Measurements from ENCODE around the gene MATN1. TPM values are rescaled to one million over a fixed set of nuclear protein-coding genes. Genes with fewer than 3 reads are reported as not detected.

Gene MATN1
- total RNA-seq, 3 donors from 2014 or later, result 2.0 to 2.9 (median 2.3) TPM

GRCh38 chr1:30752651-30752908 lies 29.2 kb upstream of the MATN1 start:
- Mint-ChIP-seq H3K4me3 (peak overlapping the region; percentile 60), H3K4me1 (ENCODE audit: low read depth) (peaks cover 94% of the 10 kb centered on the region), H3K36me3 (ENCODE audit: insufficient read depth) (peaks cover 14% of the 10 kb centered on the region), H3K27me3 (ENCODE audit: low read depth) (no peaks in the 10 kb centered on the region), H3K9me3 (no peaks in the 10 kb centered on the region)
- no peak for DNase-seq
- ATAC-seq, result no peak

DNA sequence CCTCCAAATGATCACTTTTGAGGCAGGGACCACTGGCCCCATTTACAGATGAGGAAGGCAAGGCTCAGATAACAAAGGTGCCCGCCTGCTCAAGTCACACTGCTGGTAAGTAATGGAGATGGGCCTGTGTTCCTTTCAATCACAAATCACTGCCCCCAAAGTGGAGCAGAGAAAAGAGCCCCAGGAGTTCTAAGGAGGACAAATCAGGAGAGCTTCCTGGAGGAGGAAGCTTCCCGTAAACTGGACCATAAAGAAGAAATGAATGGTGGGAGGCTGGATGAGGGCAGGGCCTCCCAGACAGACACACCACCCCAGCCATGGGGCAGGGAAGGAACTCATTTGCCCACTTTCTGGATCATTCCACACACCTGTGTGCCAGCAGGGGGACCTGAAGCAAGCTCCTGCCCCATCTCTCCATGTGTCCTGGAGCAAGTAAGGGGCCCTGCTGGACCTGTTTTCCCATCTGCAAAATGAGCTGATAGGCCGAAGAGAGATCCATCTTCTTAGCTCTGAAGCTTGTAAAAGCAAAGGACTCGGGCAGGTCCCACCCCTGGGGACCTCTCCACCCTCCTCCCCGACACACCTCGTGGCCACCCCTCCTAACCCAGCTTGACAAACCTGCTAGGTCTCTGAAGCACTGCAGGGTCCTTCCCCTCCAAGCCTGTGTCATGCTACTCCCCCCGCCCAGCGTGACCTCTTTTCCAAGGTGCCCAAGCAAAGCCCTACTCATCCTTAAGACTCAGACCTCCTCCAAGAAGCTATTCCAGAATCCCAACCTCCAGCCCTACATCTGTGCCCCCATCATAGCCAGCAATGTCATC lies 28.7 kb upstream of the MATN1 start:
- Mint-ChIP-seq H3K9me3 (no peaks in the 10 kb centered on the region), H3K4me3 (peak overlapping the region; percentile 60), H3K36me3 (ENCODE audit: insufficient read depth) (peaks cover 15% of the 10 kb centered on the region), H3K27me3 (ENCODE audit: low read depth) (no peaks in the 10 kb centered on the region), H3K4me1 (ENCODE audit: low read depth) (peaks cover 94% of the 10 kb centered on the region)
- DNase-seq, result no peak
- ATAC-seq, result no peak

- Mint-ChIP-seq H3K9me3 (no peaks in the 10 kb centered on the region), H3K4me1 (ENCODE audit: low read depth) (peaks cover 99% of the 10 kb centered on the region), H3K4me3 (peak overlapping the region; percentile 81), H3K36me3 (ENCODE audit: insufficient read depth) (peaks cover 22% of the 10 kb centered on the region), H3K27me3 (ENCODE audit: low read depth) (no peaks in the 10 kb centered on the region)
- ATAC-seq (no peak), DNase-seq (no peak)
Measured at GRCh38 chr1:30750731-30751291, 27.4 kb upstream of the MATN1 start.

DNA sequence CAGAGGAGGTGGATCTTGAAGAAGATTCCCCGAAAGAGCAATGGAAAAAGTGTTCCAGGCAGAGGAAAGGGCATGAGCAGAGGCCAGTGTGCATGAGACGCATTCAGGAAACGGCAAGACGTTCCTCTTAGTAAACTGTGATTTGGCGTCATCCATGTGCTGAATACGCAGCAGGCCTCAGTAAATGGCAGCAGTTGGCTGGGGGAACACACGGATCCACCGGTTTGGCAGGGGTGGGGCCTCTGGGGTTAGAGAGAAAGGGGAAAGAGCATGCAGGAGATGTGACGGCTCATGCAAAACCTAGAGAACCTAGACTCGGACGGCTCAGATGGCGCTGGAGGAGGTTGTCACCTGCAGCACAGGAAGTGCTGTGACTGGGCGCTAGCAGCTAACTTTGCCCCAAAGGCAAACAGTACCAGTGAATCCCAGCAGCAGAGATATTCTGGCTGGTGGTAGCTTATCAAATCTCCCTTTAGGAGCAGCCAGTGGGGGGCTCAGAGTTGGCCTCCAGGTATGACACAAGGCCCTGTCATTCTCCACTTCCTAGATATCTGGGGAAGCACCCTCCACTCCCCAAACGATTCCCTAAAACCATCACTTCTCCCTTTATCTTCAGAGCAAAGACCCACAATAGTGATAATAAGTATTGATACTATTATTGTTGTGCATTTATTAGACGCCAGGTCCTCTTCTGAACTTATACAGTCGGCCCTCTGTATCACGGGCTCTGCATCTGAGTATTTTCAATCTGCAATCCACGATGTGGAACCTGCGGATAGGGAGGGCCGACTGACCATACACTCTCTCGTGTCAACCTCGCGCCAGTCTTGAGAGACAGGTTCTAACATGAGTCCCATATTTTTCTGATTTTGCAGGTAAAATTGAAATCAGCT lies 26.6 kb upstream of the MATN1 start:
- Mint-ChIP-seq H3K4me3 (peak overlapping the region; percentile 81), H3K9me3 (no peaks in the 10 kb centered on the region), H3K27me3 (ENCODE audit: low read depth) (no peaks in the 10 kb centered on the region), H3K4me1 (ENCODE audit: low read depth) (peaks cover 99% of the 10 kb centered on the region), H3K36me3 (ENCODE audit: insufficient read depth) (peaks cover 15% of the 10 kb centered on the region)
- DNase-seq (peak; percentile 57), ATAC-seq (peak; percentile 35 to 41)

DNA sequence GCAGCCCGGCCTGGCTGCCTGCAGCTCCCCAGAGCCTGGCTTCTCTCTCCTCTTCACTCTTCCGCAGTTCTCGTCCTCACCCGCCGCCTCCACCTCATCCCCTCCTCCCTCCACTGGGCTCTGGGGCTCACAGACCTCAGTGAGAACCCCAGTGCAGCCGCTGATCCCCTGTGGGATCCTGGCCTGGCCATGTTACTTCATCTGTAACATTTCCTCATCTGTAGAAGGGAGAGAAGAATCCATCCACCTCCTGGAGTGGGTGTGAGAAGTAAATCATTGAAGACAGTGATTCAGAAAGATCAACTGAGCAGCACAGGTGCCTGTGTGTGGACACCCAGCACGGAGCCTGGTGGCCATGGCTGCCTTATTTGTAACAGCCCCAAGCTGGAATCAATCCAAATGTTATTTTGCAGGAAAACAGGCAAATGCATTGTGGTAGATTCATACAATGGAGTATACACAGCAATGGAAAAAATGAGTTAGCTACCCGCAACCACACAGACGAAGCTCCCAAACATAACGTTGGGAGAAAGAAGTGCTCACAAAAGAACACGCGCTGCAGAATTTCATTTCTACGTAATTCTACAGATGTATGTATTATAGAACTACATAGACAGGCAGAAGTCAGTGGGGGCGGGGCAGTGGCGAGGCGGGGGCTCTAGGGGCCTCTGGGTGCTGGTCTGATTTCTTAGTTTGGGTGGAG lies 25.5 kb upstream of the MATN1 start:
- peak; percentile 37 to 49 for ATAC-seq
- no peaks in the 10 kb centered on the region for H3K27me3 Mint-ChIP-seq (ENCODE audit: low read depth)
- peaks cover 98% of the 10 kb centered on the region for H3K4me1 Mint-ChIP-seq (ENCODE audit: low read depth)
- peaks cover 15% of the 10 kb centered on the region for H3K36me3 Mint-ChIP-seq (ENCODE audit: insufficient read depth)
- peak; percentile 36 for DNase-seq
- H3K9me3 Mint-ChIP-seq, result no peaks in the 10 kb centered on the region
- peak overlapping the region; percentile 81 for H3K4me3 Mint-ChIP-seq

DNA sequence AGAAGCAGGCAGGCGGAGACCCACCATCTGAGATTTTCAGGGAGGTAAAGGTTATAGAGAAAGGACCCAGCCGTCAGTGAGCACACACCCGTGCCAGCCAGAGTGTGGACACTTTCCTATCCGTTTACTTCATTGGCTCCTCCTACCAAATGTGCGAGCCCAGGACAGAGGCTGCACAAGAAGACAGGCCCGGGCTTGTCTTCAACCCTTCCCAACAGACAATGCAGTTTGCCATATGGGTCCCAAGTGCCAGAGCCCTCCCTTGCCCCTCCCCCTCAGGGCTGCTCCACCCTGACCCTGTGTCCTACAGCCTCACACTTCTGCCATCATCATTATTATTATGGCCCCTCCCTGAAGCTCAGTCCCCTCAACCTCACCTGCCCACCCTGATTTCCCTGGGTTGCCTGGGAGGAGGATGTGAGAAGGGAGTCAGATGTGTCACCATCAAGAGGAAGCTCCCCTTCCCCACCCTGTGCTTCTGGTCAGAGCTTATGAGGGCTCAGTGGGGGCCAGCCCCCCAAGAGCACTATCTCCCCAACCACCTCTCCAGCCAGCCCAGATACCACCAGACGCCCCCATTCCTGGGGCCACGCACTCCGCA lies 24.8 kb upstream of the MATN1 start:
- no peaks in the 10 kb centered on the region for H3K27me3 Mint-ChIP-seq (ENCODE audit: low read depth)
- H3K4me1 Mint-ChIP-seq (ENCODE audit: low read depth), result peaks cover 98% of the 10 kb centered on the region
- peaks cover 15% of the 10 kb centered on the region for H3K36me3 Mint-ChIP-seq (ENCODE audit: insufficient read depth)
- peak overlapping the region; percentile 81 for H3K4me3 Mint-ChIP-seq
- DNase-seq (no peak), ATAC-seq (peak; percentile 0 to 2)
- H3K9me3 Mint-ChIP-seq, result no peaks in the 10 kb centered on the region

- H3K9me3 Mint-ChIP-seq, result no peaks in the 10 kb centered on the region
- ATAC-seq (no peak), DNase-seq (no peak)
- no peaks in the 10 kb centered on the region for H3K27me3 Mint-ChIP-seq (ENCODE audit: low read depth)
- peaks cover 99% of the 10 kb centered on the region for H3K4me1 Mint-ChIP-seq (ENCODE audit: low read depth)
- peak overlapping the region; percentile 81 for H3K4me3 Mint-ChIP-seq
- peaks cover 14% of the 10 kb centered on the region for H3K36me3 Mint-ChIP-seq (ENCODE audit: insufficient read depth)
Measured at GRCh38 chr1:30747033-30748008, 23.9 kb upstream of the MATN1 start.

GRCh38 chr1:30746212-30747032 lies 23.0 kb upstream of the MATN1 start:
- no peaks in the 10 kb centered on the region for H3K27me3 Mint-ChIP-seq (ENCODE audit: low read depth)

GRCh38 chr1:30745834-30746208 lies 22.4 kb upstream of the MATN1 start:
- peaks cover 99% of the 10 kb centered on the region for H3K4me1 Mint-ChIP-seq (ENCODE audit: low read depth)
- no peaks in the 10 kb centered on the region for H3K27me3 Mint-ChIP-seq (ENCODE audit: low read depth)
- no peaks in the 10 kb centered on the region for H3K9me3 Mint-ChIP-seq
- H3K36me3 Mint-ChIP-seq (ENCODE audit: insufficient read depth), result peaks cover 25% of the 10 kb centered on the region
- no peak for ATAC-seq
- no peak for DNase-seq
- peak overlapping the region; percentile 81 for H3K4me3 Mint-ChIP-seq

More at GRCh38 chr1:30746212-30747032, 23.0 kb upstream of the MATN1 start:
- Mint-ChIP-seq H3K4me3 (peak overlapping the region; percentile 81), H3K36me3 (ENCODE audit: insufficient read depth) (peaks cover 19% of the 10 kb centered on the region), H3K4me1 (ENCODE audit: low read depth) (peaks cover 99% of the 10 kb centered on the region), H3K9me3 (no peaks in the 10 kb centered on the region)
- ATAC-seq (no peak), DNase-seq (no peak)

DNA sequence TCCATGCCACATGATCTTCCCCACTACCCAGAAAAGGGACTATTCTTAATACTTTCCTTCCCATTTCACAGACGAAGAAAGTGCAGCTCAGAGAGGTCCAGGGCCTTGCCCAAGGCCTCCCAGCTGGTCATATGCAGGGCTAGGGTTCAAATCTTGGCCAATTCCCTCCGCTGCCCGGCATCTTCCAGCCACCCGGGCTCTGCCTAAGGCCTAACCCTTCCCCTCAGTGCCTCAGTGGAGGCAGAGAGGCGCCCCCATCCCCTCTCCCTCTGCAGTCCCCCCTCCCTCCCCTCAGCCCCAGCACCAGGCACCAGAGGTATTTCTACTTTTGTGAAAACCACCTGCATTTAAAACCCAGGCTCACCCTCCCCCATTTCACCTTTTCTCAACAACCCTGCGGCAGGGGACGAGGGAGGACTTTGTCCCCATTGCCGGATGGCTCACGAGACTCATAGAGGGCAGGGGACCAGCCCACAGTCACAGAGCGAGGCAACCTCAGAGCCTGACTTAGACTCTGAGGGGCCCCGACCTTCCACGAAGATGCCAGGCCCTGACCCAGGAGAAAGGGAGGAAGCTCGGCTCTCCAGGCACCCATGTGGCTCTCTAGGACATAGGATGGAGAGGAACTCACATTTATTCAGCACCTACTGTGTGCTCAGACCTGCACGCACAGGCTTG lies 21.9 kb upstream of the MATN1 start:
- no peaks in the 10 kb centered on the region for H3K27me3 Mint-ChIP-seq (ENCODE audit: low read depth)
- peak overlapping the region; percentile 81 for H3K4me3 Mint-ChIP-seq
- no peaks in the 10 kb centered on the region for H3K9me3 Mint-ChIP-seq
- peaks cover 99% of the 10 kb centered on the region for H3K4me1 Mint-ChIP-seq (ENCODE audit: low read depth)
- peak in 1 of 2 donors; percentile 8 for ATAC-seq
- peaks cover 25% of the 10 kb centered on the region for H3K36me3 Mint-ChIP-seq (ENCODE audit: insufficient read depth)
- DNase-seq, result no peak

GRCh38 chr1:30744060-30744756 lies 20.8 kb upstream of the MATN1 start:
- no peaks in the 10 kb centered on the region for H3K27me3 Mint-ChIP-seq (ENCODE audit: low read depth)
- H3K4me3 Mint-ChIP-seq, result peak overlapping the region; percentile 58
- H3K36me3 Mint-ChIP-seq (ENCODE audit: insufficient read depth), result peaks cover 30% of the 10 kb centered on the region
- DNase-seq (no peak), ATAC-seq (peak; percentile 23 to 32)
- peaks cover 98% of the 10 kb centered on the region for H3K4me1 Mint-ChIP-seq (ENCODE audit: low read depth)
- H3K9me3 Mint-ChIP-seq, result no peaks in the 10 kb centered on the region

All from activated T-cell treated with anti-CD3 and anti-CD28 coated beads, Interleukin-2, amount 50 U/mL, for 4 hours (primary cell).